Stimulated activated CD8-positive, alpha-beta memory T cell treated with anti-CD3 and anti-CD28 coated beads, Interleukin-2, amount 100 ng/mL, for 1 hour (primary cell): ENCODE measurements around the gene C19orf18.
"Not testable (repeated sequence)": the region's sequence is repeated elsewhere in the genome, so short reads cannot be mapped to it uniquely, and the experiment has no call there.

ENCODE experiments used
- DNase-seq, 2 donors: peaks; one replicate each; pipeline ENCODE4 v3.0.0-alpha.2; 2020; ENCODE audit warnings: low read depth in 2 of 2

Gene C19orf18

GRCh38 chr19:57974434-57974833 is at the start of gene C19orf18:
C19orf18 (minus strand) TSS chr19:57974534; CDS start chr19:57974432, 102 bp downstream.
- no peak for DNase-seq

GRCh38 chr19:58022283-58022660 is 47.9 kb upstream of the C19orf18 start:
- DNase-seq, result no peak

- no peak for DNase-seq
Observed at GRCh38 chr19:58021541-58022282, 47.4 kb upstream of the C19orf18 start.

GRCh38 chr19:58020129-58020528 is 45.8 kb upstream of the C19orf18 start:
- no peak for DNase-seq

GRCh38 chr19:58014141-58014540 is 39.8 kb upstream of the C19orf18 start:
- DNase-seq, result no peak

- DNase-seq, result no peak
Observed at GRCh38 chr19:58010507-58010906, 36.2 kb upstream of the C19orf18 start.

- peak in 1 of 2 donors; percentile 29 for DNase-seq
Observed at GRCh38 chr19:58009666-58010301, 35.5 kb upstream of the C19orf18 start.

- no peak for DNase-seq
Observed at GRCh38 chr19:58009301-58009665, 34.9 kb upstream of the C19orf18 start.

- DNase-seq, result not testable (repeated sequence)
Observed at GRCh38 chr19:58008877-58009276, 34.5 kb upstream of the C19orf18 start.

GRCh38 chr19:58007285-58007684 is 33.0 kb upstream of the C19orf18 start:
- no peak for DNase-seq

- DNase-seq, result no peak
Observed at GRCh38 chr19:58003174-58003828, 29.0 kb upstream of the C19orf18 start.

- DNase-seq, result peak; percentile 63 to 71
Observed at GRCh38 chr19:58002384-58003173, 28.2 kb upstream of the C19orf18 start, which contains the start of gene ZNF606. ZNF606 (minus strand) TSS chr19:58002820; CDS start chr19:58001319, 1,501 bp downstream.

- no peak for DNase-seq
Observed at GRCh38 chr19:58001895-58002369, 27.6 kb upstream of the C19orf18 start.

- DNase-seq, result no peak
Observed at GRCh38 chr19:58000677-58001076, 26.3 kb upstream of the C19orf18 start.

- no peak for DNase-seq
Observed at GRCh38 chr19:57992841-57993240, 18.5 kb upstream of the C19orf18 start.

GRCh38 chr19:57978586-57979289 is 4.4 kb upstream of the C19orf18 start:
- no peak for DNase-seq

GRCh38 chr19:57964761-57965160 is 9.6 kb downstream of the C19orf18 start:
- DNase-seq, result no peak

- no peak for DNase-seq
Observed at GRCh38 chr19:57961785-57962184, 12.5 kb downstream of the C19orf18 start.

GRCh38 chr19:57954996-57955395 is 19.3 kb downstream of the C19orf18 start:
- DNase-seq, result no peak

- no peak for DNase-seq
Observed at GRCh38 chr19:57949702-57950101, 24.6 kb downstream of the C19orf18 start.

- no peak for DNase-seq
Observed at GRCh38 chr19:57949296-57949695, 25.0 kb downstream of the C19orf18 start.
